Adrenal gland (tissue), 12 donors: ENCODE results near the gene TMEM255B. TPM values are rescaled to one million over a fixed set of nuclear protein-coding genes. Genes with fewer than 3 reads are reported as not detected.

ENCODE experiments used
- DNase-seq, 7 donors: peaks; one replicate each; pipeline ENCODE4 v3.0.0-alpha.2; 2019 to 2020
- H3K27ac ChIP-seq, 5 donors: fragments of 200-600 bp; sonication (generic) in 4 of 5; 1 replicate in 3 of 5; 2 replicates in 2 of 5; pipeline versions ENCODE4 v1.5.1 to v1.8.0; 2016 to 2020; ENCODE audit warnings: mild to moderate bottlenecking in 1 of 5
- H3K27me3 ChIP-seq: fragments of 200-600 bp; 2 replicates; pipeline ENCODE4 v1.8.0; 2021
- H3K36me3 ChIP-seq, 2 donors: fragments of 200-600 bp; replicated peaks in 1 of 2; 1 replicate in 1 of 2; 2 replicates in 1 of 2; pipeline versions ENCODE4 v1.5.1 to v1.8.0; 2018 to 2022
- H3K4me1 ChIP-seq, 2 donors: fragments of 200-600 bp; replicated peaks in 1 of 2; 1 replicate in 1 of 2; 2 replicates in 1 of 2; pipeline versions ENCODE4 v1.5.1 to v1.8.0; 2018 to 2021
- H3K4me3 ChIP-seq, 4 donors: fragments of 200-600 bp; sonication (generic) in 3 of 4; one replicate each; pipeline ENCODE4 v1.5.1; 2016 to 2018
- H3K9me3 ChIP-seq, 3 donors: fragments of 200-600 bp; sonication (generic) in 1 of 3; replicated peaks in 1 of 3; 1 replicate in 2 of 3; 2 replicates in 1 of 3; pipeline versions ENCODE4 v1.5.1 to v1.8.0; 2016 to 2021
- CTCF ChIP-seq, 6 experiments: fragments of 450-650 bp in 4 of 6; fragments of 200-600 bp in 2 of 6; sonication (generic) in 1 of 6; IDR thresholded peaks; 1 replicate in 5 of 6; 2 replicates in 1 of 6; pipeline versions ENCODE4 v1.5.1 to v1.8.0; 2016 to 2021; ENCODE audit warnings: antibody characterized with exemption in 6 of 6, mild to moderate bottlenecking in 2 of 6, moderate library complexity in 1 of 6
- POLR2A ChIP-seq, 2 donors: fragments of 450-650 bp; IDR thresholded peaks; one replicate each; pipeline ENCODE4 v1.6.1; 2017; ENCODE audit warnings: antibody characterized with exemption in 2 of 2, mild to moderate bottlenecking in 2 of 2, moderate library complexity in 1 of 2
- whole genome bisulfite sequencing, 4 donors: extraction: QIAGEN DNeasy Blood & Tissue Kit in 2 of 4; methylation state at CpG; one replicate each; pipeline versions ENCODE4 v1.1.5 to v1.1.7; 2013 to 2017; 5-methylcytosine and 5-hydroxymethylcytosine counted together
- intact Hi-C, 2 donors: fragments of 100-400 bp; cut with DNase I; formaldehyde crosslinking; loops; one replicate each; pipeline versions ENCODE4 v1.14.1 to v1.15.0; 2022 to 2023
- polyA plus RNA-seq, 3 donors: library from polyadenylated mRNA; stranded (reverse); fragments of 200-250 nt in 2 of 3; fragments of 350-450 nt in 1 of 3; fragmentation: Illumina TruSeq in 1 of 3; extraction: RNeasy Lipid Tissue Mini Kit (QIAGEN cat#74804) in 1 of 3; gene quantifications; one replicate each; pipeline ENCODE4 v1.2.3, GENCODE V29; 2013 to 2014
- total RNA-seq, 9 donors: library from RNA; depleted of rRNA in 4 of 9; stranded (reverse); fragments of >200 nt in 4 of 9; fragments of 120-200 nt in 1 of 9; fragmentation: NEBNext Ultra II Directional in 1 of 9; extraction: Animal tissue kit (Norgen Biotek cat#: 25700) in 1 of 9; gene quantifications; one replicate each; pipeline versions ENCODE4 v1.1.0 to v1.2.4, GENCODE V29; 2013 to 2023
- donor health status: healthy with polysubstance abuse.
- donor health status: Bipolar disorder and iron deficiency.
- donor health status: DM: yes; HTN: yes; CAD: no.
- donor health status: DM: no; HTN: no; CAD: no.
- donor health status: DM: no; HTN: no; CAD: no.
- donor health status: DM: yes; HTN: yes; CAD: no.

Gene TMEM255B
- total and polyA plus RNA-seq, 12 donors, result 1.3 to 60.1 (median 17.2) TPM

GRCh38 chr13:113796964-113797676 is 38.1 kb downstream of the TMEM255B start:
- Histone ChIP-seq H3K27ac (no peak overlapping the region), H3K4me1 (no peaks in the 10 kb centered on the region), H3K27me3 (no peaks in the 10 kb centered on the region), H3K36me3 (no peaks in the 10 kb centered on the region), H3K4me3 (no peak overlapping the region), H3K9me3 (no peaks in the 10 kb centered on the region)
- no peak for DNase-seq
- TF ChIP-seq CTCF (IDR thresholded peaks at IDR 0.05) (no peak), POLR2A (IDR thresholded peaks at IDR 0.05) (no peak)
- intact Hi-C loops, result no loop called here
- WGBS, 4 donors, result 87 to 93% (median 91%) methylated on average over 16 to 30 of the region's 30 CpGs

GRCh38 chr13:113798200-113798811 is 39.3 kb downstream of the TMEM255B start:
- Histone ChIP-seq H3K4me3 (no peak overlapping the region), H3K9me3 (no peaks in the 10 kb centered on the region)

GRCh38 chr13:113800576-113800926 is 41.5 kb downstream of the TMEM255B start:
- 76 to 82% (median 79%) methylated on average over 6 to 10 of the region's 10 CpGs; no CpG with 5 or more reads in 1 of the 4 donors for WGBS, 4 donors
- Histone ChIP-seq H3K36me3 (no peaks in the 10 kb centered on the region), H3K4me3 (no peak overlapping the region), H3K4me1 (no peaks in the 10 kb centered on the region), H3K27ac (no peak overlapping the region), H3K27me3 (no peaks in the 10 kb centered on the region), H3K9me3 (no peaks in the 10 kb centered on the region)
- no peak for TF ChIP-seq CTCF (IDR thresholded peaks at IDR 0.05)
- no peak for TF ChIP-seq POLR2A (IDR thresholded peaks at IDR 0.05)
- no peak for DNase-seq
- intact Hi-C loops, result no loop called here

More at GRCh38 chr13:113798200-113798811, 39.3 kb downstream of the TMEM255B start:
- Histone ChIP-seq H3K36me3 (no peaks in the 10 kb centered on the region), H3K27me3 (no peaks in the 10 kb centered on the region), H3K4me1 (no peaks in the 10 kb centered on the region), H3K27ac (no peak overlapping the region)
- 66 to 80% (median 74%) methylated on average over 2 of the region's 2 CpGs for WGBS, 4 donors
- DNase-seq, result no peak
- TF ChIP-seq POLR2A (IDR thresholded peaks at IDR 0.05) (no peak), CTCF (IDR thresholded peaks at IDR 0.05) (no peak)
- intact Hi-C loops, result no loop called here

- intact Hi-C loops, result no loop called here
Observed at GRCh38 chr13:113801289-113801961, 42.4 kb downstream of the TMEM255B start.

More at GRCh38 chr13:113801289-113801961, 42.4 kb downstream of the TMEM255B start:
- H3K9me3 ChIP-seq, result no peaks in the 10 kb centered on the region
- no peak for DNase-seq
- no peak overlapping the region for H3K4me3 ChIP-seq
- 84 to 96% (median 86%) methylated on average over 15 to 33 of the region's 33 CpGs for WGBS, 4 donors
- no peaks in the 10 kb centered on the region for H3K4me1 ChIP-seq
- no peaks in the 10 kb centered on the region for H3K36me3 ChIP-seq
- H3K27ac ChIP-seq, result no peak overlapping the region
- TF ChIP-seq POLR2A (IDR thresholded peaks at IDR 0.05) (no peak), CTCF (IDR thresholded peaks at IDR 0.05) (no peak)
- H3K27me3 ChIP-seq, result no peaks in the 10 kb centered on the region
